PC-9 (cell line): Measurements from ENCODE around the gene CFH.

Source experiments
- EZH2 ChIP-seq: fragments of 200-600 bp; sonication (generic); IDR thresholded peaks from 2 replicates; pipeline ENCODE4 v1.8.0; 2017; ENCODE audit warnings: antibody characterized with exemption, low read depth
- TF ChIP-seq, protein P1 (sequence below): fragments of 200-600 bp; sonication (generic); conservative IDR thresholded peaks from 2 replicates; pipeline ENCODE4 v1.6.1; 2017; ENCODE audit warnings: mixed run types, antibody characterized with exemption, mild to moderate bottlenecking, moderate library complexity

DNA sequence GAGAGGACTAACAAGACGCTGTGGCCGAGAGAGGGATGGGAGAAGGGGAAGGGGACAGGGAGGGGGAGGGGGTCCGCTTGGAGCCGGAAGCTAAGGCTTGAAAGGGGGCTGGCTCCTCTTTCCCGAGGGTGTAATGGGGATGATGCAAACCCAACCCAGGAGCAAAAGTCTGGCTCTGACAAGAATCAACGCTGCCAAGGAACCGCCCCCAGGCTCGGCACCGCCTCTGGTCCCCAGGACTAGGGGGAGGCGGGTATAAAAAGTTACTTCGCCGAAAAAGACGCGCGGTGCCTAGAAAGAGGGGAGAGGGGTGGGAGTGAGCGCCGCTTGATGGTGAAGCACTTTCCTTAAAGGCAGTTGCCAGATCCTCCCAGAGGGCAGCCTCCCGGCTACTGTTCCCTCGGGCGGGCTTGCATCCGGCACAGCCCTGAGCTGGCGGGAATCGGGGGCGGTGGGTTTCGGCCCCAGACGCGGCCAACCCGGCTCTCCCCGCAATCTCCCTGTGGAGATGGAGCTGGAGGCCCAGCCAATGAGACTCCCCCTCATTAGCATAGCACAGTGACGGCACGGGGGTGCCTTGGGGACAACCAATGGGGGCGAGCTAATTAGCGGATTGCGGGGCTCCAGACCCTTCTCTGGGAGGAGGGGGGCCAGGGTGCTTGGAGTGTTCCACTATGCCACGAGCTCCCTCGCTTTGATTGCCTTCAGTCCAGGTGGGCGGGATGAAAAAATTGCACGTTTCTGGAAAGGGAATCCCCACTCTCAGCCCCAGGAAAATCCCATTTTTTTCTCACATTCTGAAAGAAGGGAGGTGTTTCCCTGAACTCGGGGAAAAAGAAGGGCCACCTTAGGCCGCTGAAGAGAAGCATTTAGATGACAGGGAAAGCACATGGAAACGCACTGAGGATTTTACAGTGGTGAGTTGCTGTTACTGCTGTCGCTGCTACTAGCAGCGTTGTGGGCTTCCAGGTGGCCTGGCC is 43.2 kb upstream of the CFH start, which contains the start of gene KCNT2:
- TF ChIP-seq, protein P1, sequence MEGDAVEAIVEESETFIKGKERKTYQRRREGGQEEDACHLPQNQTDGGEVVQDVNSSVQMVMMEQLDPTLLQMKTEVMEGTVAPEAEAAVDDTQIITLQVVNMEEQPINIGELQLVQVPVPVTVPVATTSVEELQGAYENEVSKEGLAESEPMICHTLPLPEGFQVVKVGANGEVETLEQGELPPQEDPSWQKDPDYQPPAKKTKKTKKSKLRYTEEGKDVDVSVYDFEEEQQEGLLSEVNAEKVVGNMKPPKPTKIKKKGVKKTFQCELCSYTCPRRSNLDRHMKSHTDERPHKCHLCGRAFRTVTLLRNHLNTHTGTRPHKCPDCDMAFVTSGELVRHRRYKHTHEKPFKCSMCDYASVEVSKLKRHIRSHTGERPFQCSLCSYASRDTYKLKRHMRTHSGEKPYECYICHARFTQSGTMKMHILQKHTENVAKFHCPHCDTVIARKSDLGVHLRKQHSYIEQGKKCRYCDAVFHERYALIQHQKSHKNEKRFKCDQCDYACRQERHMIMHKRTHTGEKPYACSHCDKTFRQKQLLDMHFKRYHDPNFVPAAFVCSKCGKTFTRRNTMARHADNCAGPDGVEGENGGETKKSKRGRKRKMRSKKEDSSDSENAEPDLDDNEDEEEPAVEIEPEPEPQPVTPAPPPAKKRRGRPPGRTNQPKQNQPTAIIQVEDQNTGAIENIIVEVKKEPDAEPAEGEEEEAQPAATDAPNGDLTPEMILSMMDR: no peak
- TF ChIP-seq EZH2: no peak
